IgD-negative memory B cell (primary cell): Measurements from ENCODE around the gene TSPOAP1. TPM values are rescaled to one million over a fixed set of nuclear protein-coding genes. Genes with fewer than 3 reads are reported as not detected.
A peak's percentile ranks its signal among the peaks of the same experiment; 100 is the strongest.
"Not testable (repeated sequence)": the region's sequence is repeated elsewhere in the genome, so short reads cannot be mapped to it uniquely, and the experiment has no call there.

ENCODE experiments used
- H3K27ac Mint-ChIP-seq, 3 donors: one replicate each; pipeline ENCODE4 v1.8.0; 2020 to 2022; ENCODE audit warnings: mild to moderate bottlenecking in 3 of 3, mixed read lengths in 3 of 3, moderate library complexity in 1 of 3
- H3K27me3 Mint-ChIP-seq: one replicate; pipeline ENCODE4 v1.8.0; 2021; ENCODE audit warnings: mixed read lengths
- H3K36me3 Mint-ChIP-seq: one replicate; pipeline ENCODE4 v1.8.0; 2020; ENCODE audit warnings: mild to moderate bottlenecking, mixed read lengths
- H3K4me1 Mint-ChIP-seq, 3 donors: one replicate each; pipeline ENCODE4 v1.8.0; 2020 to 2022; ENCODE audit warnings: mixed read lengths in 3 of 3, mild to moderate bottlenecking in 1 of 3
- H3K4me3 Mint-ChIP-seq, 4 donors: one replicate each; pipeline ENCODE4 v1.8.0; 2020 to 2022; ENCODE audit warnings: mild to moderate bottlenecking in 4 of 4, mixed read lengths in 4 of 4, moderate library complexity in 3 of 4
- H3K9me3 Mint-ChIP-seq, 3 donors: one replicate each; pipeline ENCODE4 v1.8.0; 2020 to 2021; ENCODE audit warnings: mixed read lengths in 3 of 3, mild to moderate bottlenecking in 1 of 3
- polyA plus RNA-seq: library from polyadenylated mRNA; unstranded; fragments of 300-500 nt; fragmentation: Illumina TruSeq; gene quantifications from one replicate; pipeline ENCODE4 v1.2.3, GENCODE V29; 2021

Gene TSPOAP1
- polyA plus RNA-seq, 1 donor from 2014 or later = 1.3 TPM

- H3K9me3 Mint-ChIP-seq = no peaks in the 10 kb centered on the region
- H3K27me3 Mint-ChIP-seq = no peaks in the 10 kb centered on the region
- peak overlapping the region; percentile 99 to 100 (median 100) for H3K4me3 Mint-ChIP-seq
- peaks cover 10% of the 10 kb centered on the region for H3K36me3 Mint-ChIP-seq
- H3K4me1 Mint-ChIP-seq = peaks cover 20 to 39% (median 30%) of the 10 kb centered on the region in 3 donors
- peak overlapping the region; percentile 96 to 100 (median 98) for H3K27ac Mint-ChIP-seq
These were observed 24.2 kb upstream of the TSPOAP1 start for GRCh38 chr17:58352596-58353388.

- no peaks in the 10 kb centered on the region for H3K9me3 Mint-ChIP-seq
- H3K4me1 Mint-ChIP-seq = peaks cover 20 to 39% (median 35%) of the 10 kb centered on the region in 3 donors
- H3K36me3 Mint-ChIP-seq = peaks cover 10% of the 10 kb centered on the region
- peak within 1 kb of the TSS; percentile 99 to 100 (median 100) for H3K4me3 Mint-ChIP-seq
- no peaks in the 10 kb centered on the region for H3K27me3 Mint-ChIP-seq
- H3K27ac Mint-ChIP-seq = peak within 1 kb of the TSS; percentile 98 to 100 (median 98)
These were observed 23.4 kb upstream of the TSPOAP1 start, which contains the start of gene SUPT4H1 for GRCh38 chr17:58351831-58352595. TSS of gene SUPT4H1 (minus strand) at chr17:58352201. CDS start at chr17:58352135, 66 bp downstream.

- H3K4me3 Mint-ChIP-seq = peak overlapping the region; percentile 99 to 100 (median 100)
- H3K36me3 Mint-ChIP-seq = peaks cover 10% of the 10 kb centered on the region
- no peaks in the 10 kb centered on the region for H3K27me3 Mint-ChIP-seq
- H3K4me1 Mint-ChIP-seq = peaks cover 19 to 39% (median 37%) of the 10 kb centered on the region in 3 donors
- H3K9me3 Mint-ChIP-seq = no peaks in the 10 kb centered on the region
- peak overlapping the region; percentile 98 to 100 (median 98) for H3K27ac Mint-ChIP-seq
These were observed 22.6 kb upstream of the TSPOAP1 start for GRCh38 chr17:58351182-58351581.

GRCh38 chr17:58348038-58348437 lies 19.4 kb upstream of the TSPOAP1 start:
- Mint-ChIP-seq H3K9me3 (no peaks in the 10 kb centered on the region), H3K27me3 (no peaks in the 10 kb centered on the region), H3K27ac (peak overlapping the region; percentile 79 to 98 (median 85)), H3K4me3 (peak overlapping the region in 1 of 4 donors; percentile 81), H3K4me1 (peaks cover 30 to 54% (median 44%) of the 10 kb centered on the region in 3 donors), H3K36me3 (peaks cover 5% of the 10 kb centered on the region)

- H3K27ac Mint-ChIP-seq = peak overlapping the region; percentile 98 to 99 (median 98)
- H3K27me3 Mint-ChIP-seq = no peaks in the 10 kb centered on the region
- H3K4me3 Mint-ChIP-seq = peak overlapping the region in 3 of 4 donors; percentile 93 to 94 (median 94)
- H3K9me3 Mint-ChIP-seq = no peaks in the 10 kb centered on the region
- H3K4me1 Mint-ChIP-seq = peaks cover 31 to 56% (median 37%) of the 10 kb centered on the region in 3 donors
- H3K36me3 Mint-ChIP-seq = peaks cover 5% of the 10 kb centered on the region
These were observed 16.9 kb upstream of the TSPOAP1 start for GRCh38 chr17:58345500-58345899.

- Mint-ChIP-seq H3K9me3 (no peaks in the 10 kb centered on the region), H3K27ac (peak overlapping the region; percentile 98 to 99 (median 98)), H3K27me3 (no peaks in the 10 kb centered on the region), H3K4me3 (peak overlapping the region; percentile 86 to 94 (median 94)), H3K4me1 (peaks cover 31 to 63% (median 44%) of the 10 kb centered on the region in 3 donors), H3K36me3 (peaks cover 8% of the 10 kb centered on the region)
These were observed 16.2 kb upstream of the TSPOAP1 start for GRCh38 chr17:58344791-58345157.

- H3K4me1 Mint-ChIP-seq = peaks cover 31 to 63% (median 46%) of the 10 kb centered on the region in 3 donors
- no peaks in the 10 kb centered on the region for H3K27me3 Mint-ChIP-seq
- H3K4me3 Mint-ChIP-seq = peak overlapping the region; percentile 86 to 94 (median 94)
- peak overlapping the region; percentile 98 to 99 (median 98) for H3K27ac Mint-ChIP-seq
- H3K9me3 Mint-ChIP-seq = no peaks in the 10 kb centered on the region
- H3K36me3 Mint-ChIP-seq = peaks cover 5% of the 10 kb centered on the region
These were observed 15.6 kb upstream of the TSPOAP1 start for GRCh38 chr17:58344047-58344790.

- peak overlapping the region; percentile 98 to 99 (median 98) for H3K27ac Mint-ChIP-seq
These were observed 14.5 kb upstream of the TSPOAP1 start for GRCh38 chr17:58343131-58343530.

GRCh38 chr17:58341861-58342475 lies 13.4 kb upstream of the TSPOAP1 start:
- no peaks in the 10 kb centered on the region for H3K9me3 Mint-ChIP-seq
- H3K4me1 Mint-ChIP-seq = peaks cover 46 to 62% (median 53%) of the 10 kb centered on the region in 3 donors
- H3K4me3 Mint-ChIP-seq = peak overlapping the region; percentile 77 to 94 (median 91)
- H3K27ac Mint-ChIP-seq = peak overlapping the region; percentile 98 to 99 (median 98)
- H3K36me3 Mint-ChIP-seq = peaks cover 5% of the 10 kb centered on the region
- H3K27me3 Mint-ChIP-seq = no peaks in the 10 kb centered on the region

More at GRCh38 chr17:58343131-58343530, 14.5 kb upstream of the TSPOAP1 start:
- Mint-ChIP-seq H3K27me3 (no peaks in the 10 kb centered on the region), H3K4me3 (peak overlapping the region; percentile 86 to 94 (median 94)), H3K36me3 (peaks cover 5% of the 10 kb centered on the region), H3K4me1 (peaks cover 36 to 64% (median 49%) of the 10 kb centered on the region in 3 donors), H3K9me3 (no peaks in the 10 kb centered on the region)

- H3K4me1 Mint-ChIP-seq = peaks cover 52 to 68% (median 58%) of the 10 kb centered on the region in 3 donors
- H3K27ac Mint-ChIP-seq = peak overlapping the region; percentile 99
- not testable (repeated sequence) for H3K27me3 Mint-ChIP-seq, H3K9me3 Mint-ChIP-seq, H3K36me3 Mint-ChIP-seq
- peak overlapping the region; percentile 77 to 94 (median 91) for H3K4me3 Mint-ChIP-seq
These were observed 12.7 kb upstream of the TSPOAP1 start for GRCh38 chr17:58341136-58341860.

GRCh38 chr17:58340405-58340876 lies 11.8 kb upstream of the TSPOAP1 start:
- Mint-ChIP-seq H3K9me3 (no peaks in the 10 kb centered on the region), H3K4me1 (peaks cover 59 to 69% (median 64%) of the 10 kb centered on the region in 3 donors), H3K36me3 (peaks cover 5% of the 10 kb centered on the region), H3K27ac (peak overlapping the region; percentile 99), H3K27me3 (no peaks in the 10 kb centered on the region), H3K4me3 (peak overlapping the region; percentile 90 to 100 (median 96))

GRCh38 chr17:58339755-58340404 lies 11.3 kb upstream of the TSPOAP1 start:
- peak overlapping the region; percentile 99 for H3K27ac Mint-ChIP-seq
- H3K27me3 Mint-ChIP-seq = no peaks in the 10 kb centered on the region
- H3K36me3 Mint-ChIP-seq = peaks cover 5% of the 10 kb centered on the region
- H3K4me3 Mint-ChIP-seq = peak overlapping the region; percentile 90 to 100 (median 96)
- H3K9me3 Mint-ChIP-seq = no peaks in the 10 kb centered on the region
- peaks cover 57 to 69% (median 66%) of the 10 kb centered on the region in 3 donors for H3K4me1 Mint-ChIP-seq
